GM12878 (cell line): ENCODE results near the gene CLDN9. TPM values are rescaled to one million over a fixed set of nuclear protein-coding genes. Genes with fewer than 3 reads are reported as not detected.

Source experiments
- ATAC-seq: fragments of 200-7000 bp; cut with Tn5 transposase; 3 replicates; pipeline ENCODE4 v1.9.1; 2020; ENCODE audit warnings: mild to moderate bottlenecking, moderate library complexity
- BruUV-seq: library from RNA; stranded (reverse); fragments of 400-500 nt; replicated peaks from 2 replicates; lab custom pipeline; 2021; lab: Mats Ljungman, UMichigan
- CTCF ChIA-PET: fragments of 300-600 bp; sonication (Branson Sonifier 250); formaldehyde crosslinking; extraction: SDS; loops from one replicate; lab custom pipeline; 2021; ENCODE audit warnings: inconsistent platforms; lab: Yijun Ruan, JAX
- POLR2A ChIA-PET: fragments of 350-600 bp; formaldehyde crosslinking; extraction: SDS; loops from one replicate; lab custom pipeline; 2021; ENCODE audit warnings: inconsistent platforms; lab: Charles Lee
- RAD21 ChIA-PET: fragments of 300-600 bp; sonication (Branson Sonifier 250); formaldehyde crosslinking; loops from one replicate; lab custom pipeline; 2023; ENCODE audit warnings: antibody characterized with exemption; ENCODE audit not compliant: unreplicated experiment; lab: Charles Lee
- SMC1A ChIA-PET: fragments of 300-600 bp; sonication (Branson Sonifier 250); formaldehyde crosslinking; loops from one replicate; lab custom pipeline; 2023; ENCODE audit not compliant: unreplicated experiment, uncharacterized antibody; lab: Charles Lee
- DNase-seq: peaks from one replicate; pipeline ENCODE4 v3.0.0-alpha.2; 2011; ENCODE audit warnings: low read depth, low spot score
- FAIRE-seq: peaks from 3 replicates; lab custom pipeline; 2011; peaks lifted over from hg19 to GRCh38; lab: Jason Lieb, UNC
- H2AFZ ChIP-seq: 2 replicates; pipeline ENCODE4 v1.6.0; 2011; ENCODE audit warnings: low read depth, low read length, control low read depth; ENCODE audit not compliant: control insufficient read depth
- H3K27ac ChIP-seq: 2 replicates; pipeline ENCODE4 v1.5.1; 2011; ENCODE audit warnings: control low read depth; ENCODE audit not compliant: control insufficient read depth, insufficient read depth
- H3K27me3 ChIP-seq, 2 experiments: replicated peaks in 1 of 2; 2 replicates each; pipeline versions ENCODE4 v1.6.0 to v1.6.1; 2011; ENCODE audit warnings: low read length in 1 of 2; ENCODE audit not compliant: control insufficient read depth in 2 of 2, insufficient read depth in 2 of 2
- H3K36me3 ChIP-seq, 2 experiments: 2 replicates each; pipeline ENCODE4 v1.5.1; 2011; ENCODE audit warnings: low read length in 1 of 2; ENCODE audit not compliant: control insufficient read depth in 2 of 2, insufficient read depth in 2 of 2
- H3K4me1 ChIP-seq: 2 replicates; pipeline ENCODE4 v1.6.1; 2011; ENCODE audit warnings: mild to moderate bottlenecking, low read length, moderate library complexity, mixed read lengths; ENCODE audit not compliant: control insufficient read depth, insufficient read depth
- H3K4me2 ChIP-seq: 2 replicates; pipeline ENCODE4 v1.6.0; 2011; ENCODE audit warnings: control low read depth; ENCODE audit not compliant: control insufficient read depth, insufficient read depth
- H3K4me3 ChIP-seq: fragments of 200-600 bp; sonication (generic); 2 replicates; pipeline ENCODE4 v1.5.1; 2016
- H3K79me2 ChIP-seq: 2 replicates; pipeline ENCODE4 v1.6.0; 2011; ENCODE audit warnings: low read length; ENCODE audit not compliant: control insufficient read depth, insufficient read depth
- H3K9ac ChIP-seq: 2 replicates; pipeline ENCODE4 v1.8.0; 2011; ENCODE audit warnings: low read length, control low read depth, mixed read lengths; ENCODE audit not compliant: control insufficient read depth, insufficient read depth
- H3K9me3 ChIP-seq: replicated peaks from 3 replicates; pipeline ENCODE4 v1.5.1; 2011; ENCODE audit warnings: mild to moderate bottlenecking, low read length; ENCODE audit not compliant: control insufficient read depth, insufficient read depth
- H4K20me1 ChIP-seq: 2 replicates; pipeline ENCODE4 v1.6.0; 2011; ENCODE audit not compliant: control insufficient read depth, insufficient read depth
- BHLHE40 ChIP-seq, 2 experiments: fragments of 450-650 bp in 1 of 2; IDR thresholded peaks; 2 replicates each; pipeline ENCODE4 v1.6.1; 2011 to 2017; ENCODE audit warnings: low read depth in 2 of 2, borderline replicate concordance in 1 of 2, improper control_type of control experiment in 1 of 2, low read length in 1 of 2, mild to moderate bottlenecking in 1 of 2
- CEBPZ ChIP-seq: fragments of 150-350 bp; IDR thresholded peaks from 2 replicates; pipeline ENCODE4 v1.6.1; 2016; ENCODE audit warnings: low read depth, low read length
- FOXK2 ChIP-seq: fragments of 450-650 bp; IDR thresholded peaks from 2 replicates; pipeline ENCODE4 v1.6.1; 2017; ENCODE audit warnings: mild to moderate bottlenecking, moderate library complexity
- IKZF2 ChIP-seq, 2 experiments: fragments of 450-650 bp; IDR thresholded peaks; 2 replicates each; pipeline ENCODE4 v1.6.1; 2017; ENCODE audit warnings: mild to moderate bottlenecking in 2 of 2, moderate library complexity in 2 of 2
- LARP7 ChIP-seq: fragments of 450-650 bp; IDR thresholded peaks from 2 replicates; pipeline ENCODE4 v1.6.1; 2017; ENCODE audit warnings: mild to moderate bottlenecking
- RAD21 ChIP-seq: IDR thresholded peaks from 2 replicates; pipeline ENCODE4 v1.6.1; 2011; ENCODE audit warnings: mild to moderate bottlenecking, low read depth, low read length, moderate library complexity; ENCODE audit not compliant: insufficient read depth
- STAT3 ChIP-seq: IDR thresholded peaks from 2 replicates; pipeline ENCODE4 v1.6.1; 2011; ENCODE audit warnings: low read depth, low read length, improper control_type of control experiment
- WRNIP1 ChIP-seq: IDR thresholded peaks from 2 replicates; pipeline ENCODE4 v1.6.1; 2011; ENCODE audit warnings: low read depth, low read length, improper control_type of control experiment, borderline replicate concordance
- WGBS: methylation state at CpG from one replicate; pipeline ENCODE4 v1.1.6; 2016; ENCODE audit warnings: low lambda C conversion rate; ENCODE audit not compliant: insufficient replicate concordance, insufficient coverage; ENCODE audit errors: missing lambda C conversion rate; 5-methylcytosine and 5-hydroxymethylcytosine counted together
- in situ Hi-C: fragments of 300-500 bp; cut with MboI; formaldehyde crosslinking; loops from 9 replicates; pipeline ENCODE4 v1.14.3; 2018; ENCODE audit warnings: mixed read lengths
- intact Hi-C: fragments of 100-400 bp; cut with micrococcal nuclease; formaldehyde crosslinking; loops from one replicate; pipeline ENCODE4 v1.14.2; 2022; ENCODE audit not compliant: unreplicated experiment
- polyA plus RNA-seq, 11 experiments: library from polyadenylated mRNA; depleted of rRNA in 4 of 11; unstranded in 6 of 11; stranded (reverse) in 5 of 11; fragments of >200 nt; fragmentation: Nextera tagmentation in 4 of 11; fragmentation: Illumina TruSeq in 1 of 11; extraction: Ambion mirVana in 4 of 11; extraction: Trizol in 1 of 11; gene quantifications; 1 replicate in 1 of 11; 2 replicates in 10 of 11; pipeline versions ENCODE4 v1.2.1 to v1.2.3, GENCODE V29; 2011 to 2016; ENCODE audit warnings: inconsistent platforms in 2 of 11, missing spikeins in 2 of 11, low read depth in 1 of 11
- total RNA-seq, 4 experiments: library from RNA; depleted of rRNA in 3 of 4; stranded (reverse); fragments of >200 nt in 3 of 4; fragmentation: Illumina TruSeq in 1 of 4; extraction: Trizol in 1 of 4; gene quantifications; 2 replicates each; pipeline versions ENCODE4 v1.2.1 to v1.2.3, GENCODE V29; 2013 to 2021

The CLDN9 gene
- total and polyA plus RNA-seq, 10 of the 15 experiments (the other 5 are each of a cell fraction or from before 2014, with no cell fraction given) = not detected

- TF ChIP-seq IKZF2 (IDR thresholded peaks at IDR 0.05) = no peak
- no peak for TF ChIP-seq BHLHE40 (IDR thresholded peaks at IDR 0.05; ENCODE audit: borderline replicate concordance in 1 of 2, low read depth in 2 of 2, low read length in 1 of 2)
- no peak for TF ChIP-seq FOXK2
- no peak for TF ChIP-seq WRNIP1
- no peak for TF ChIP-seq RAD21
- no peak for TF ChIP-seq LARP7
- no peak for TF ChIP-seq STAT3
- TF ChIP-seq CEBPZ = no peak
- no peak for ATAC-seq
- ChIA-PET POLR2A (no interaction called here), SMC1A (no interaction called here), RAD21 (no interaction called here), CTCF (interaction anchor here (9.0 kb wide), 1 partner anchor 9 kb away, joined by 76 read pairs; no protein-coding TSS in a partner anchor)
- Histone ChIP-seq H3K4me1 (no peaks in the 10 kb centered on the region), H3K4me3 (no peak overlapping the region), H3K9ac (no peak overlapping the region), H3K79me2 (no peaks in the 10 kb centered on the region), H4K20me1 (no peaks in the 10 kb centered on the region), H3K27me3 (peaks cover 8 to 19% of the 10 kb centered on the region in 2 experiments; a peak in 3 of 4 replicates), H2AFZ (no peak overlapping the region), H3K9me3 (no peaks in the 10 kb centered on the region), H3K27ac (no peak overlapping the region), H3K36me3 (no peaks in the 10 kb centered on the region), H3K4me2 (no peak overlapping the region)
- FAIRE-seq = no peak
- WGBS = 69% methylated on average over 5 of the region's 5 CpGs
- intact Hi-C loops = no loop called here
- no peak for DNase-seq
- no TSS peak for BruUV-seq
- in situ Hi-C loops = no loop called here
Measured at GRCh38 chr16:3038896-3039295, 26.2 kb downstream of the CLDN9 start.
